Fibroblast of lung (primary cell): ENCODE results near the gene SEMA4D. TPM values are rescaled to one million over a fixed set of nuclear protein-coding genes. Genes with fewer than 3 reads are reported as not detected.

Experiments used
- DNase-seq, 2 donors: peaks; one replicate each; pipeline versions ENCODE4 v3.0.0 to v3.0.0-alpha.2; 2010; ENCODE audit warnings: low read depth in 2 of 2
- H2AFZ ChIP-seq: 2 replicates; pipeline ENCODE4 v1.5.1; 2012; ENCODE audit warnings: low read length, control low read depth, inconsistent platforms
- H3K27ac ChIP-seq: 2 replicates; pipeline ENCODE4 v1.5.1; 2011; ENCODE audit warnings: low read length, control low read depth; ENCODE audit not compliant: insufficient read depth
- H3K27me3 ChIP-seq: 2 replicates; pipeline ENCODE4 v1.5.1; 2011; ENCODE audit warnings: mild to moderate bottlenecking, low read length; ENCODE audit not compliant: control insufficient read depth, insufficient read depth
- H3K36me3 ChIP-seq: 2 replicates; pipeline ENCODE4 v1.5.1; 2011; ENCODE audit warnings: low read length; ENCODE audit not compliant: control insufficient read depth, insufficient read depth
- H3K4me1 ChIP-seq: 2 replicates; pipeline ENCODE4 v1.5.1; 2011; ENCODE audit warnings: low read length; ENCODE audit not compliant: control insufficient read depth, insufficient read depth; ENCODE audit errors: extremely low read depth
- H3K4me2 ChIP-seq: 2 replicates; pipeline ENCODE4 v1.5.1; 2011; ENCODE audit warnings: low read length, control low read depth; ENCODE audit not compliant: insufficient read depth; ENCODE audit errors: extremely low read depth
- H3K4me3 ChIP-seq, 4 experiments: fragments of 200-600 bp in 1 of 4; sonication (generic) in 1 of 4; replicated peaks in 1 of 4; 2 replicates each; pipeline ENCODE4 v1.5.1; 2011 to 2016; ENCODE audit warnings: low read length in 4 of 4, low read depth in 3 of 4, mild to moderate bottlenecking in 3 of 4, control low read depth in 2 of 4, inconsistent platforms in 1 of 4, mixed read lengths in 1 of 4; ENCODE audit not compliant: insufficient read depth in 1 of 4; ENCODE audit errors: control extremely low read depth in 1 of 4
- H3K79me2 ChIP-seq: 2 replicates; pipeline ENCODE4 v1.5.1; 2012; ENCODE audit warnings: mild to moderate bottlenecking, low read length, inconsistent platforms; ENCODE audit not compliant: control insufficient read depth, insufficient read depth
- H3K9ac ChIP-seq: 2 replicates; pipeline ENCODE4 v1.5.1; 2011; ENCODE audit warnings: mild to moderate bottlenecking, low read length, control low read depth; ENCODE audit not compliant: insufficient read depth
- H3K9me3 ChIP-seq: 2 replicates; pipeline ENCODE4 v1.5.1; 2012; ENCODE audit warnings: low read depth, low read length; ENCODE audit not compliant: control insufficient read depth, insufficient read depth
- H4K20me1 ChIP-seq: 2 replicates; pipeline ENCODE4 v1.5.1; 2011; ENCODE audit warnings: low read length; ENCODE audit not compliant: control insufficient read depth, insufficient read depth; ENCODE audit errors: extremely low read depth
- CTCF ChIP-seq, 2 donors: IDR thresholded peaks in 1 of 2; conservative IDR thresholded peaks in 1 of 2; 1 replicate in 1 of 2; 2 replicates in 1 of 2; pipeline ENCODE4 v1.5.1; 2011 to 2012; ENCODE audit warnings: low read length in 2 of 2, control low read depth in 1 of 2, inconsistent platforms in 1 of 2, low read depth in 1 of 2, mild to moderate bottlenecking in 1 of 2
- EZH2 ChIP-seq: IDR thresholded peaks from 2 replicates; pipeline ENCODE4 v1.5.1; 2012; ENCODE audit warnings: low read length, control low read depth, mild to moderate bottlenecking; ENCODE audit errors: missing control alignments
- polyA plus RNA-seq, 2 donors: library from polyadenylated mRNA; depleted of rRNA in 1 of 2; stranded (reverse) in 1 of 2; unstranded in 1 of 2; fragments of >200 nt; gene quantifications; 2 replicates each; pipeline ENCODE4 v1.2.1, GENCODE V29; 2011 to 2012; ENCODE audit warnings: missing spikeins in 1 of 2
- total RNA-seq: library from RNA; depleted of rRNA; stranded (reverse); fragments of >200 nt; gene quantifications from 2 replicates; pipeline ENCODE4 v1.2.1, GENCODE V29; 2014

Gene SEMA4D
- total and polyA plus RNA-seq, 2 donors (not counting 1 experiment from before 2014, with no cell fraction given): 0.67 to 2.6 TPM

- Histone ChIP-seq H3K27me3 (no peaks in the 10 kb centered on the region), H3K4me3 (no peak overlapping the region), H3K27ac (no peak overlapping the region), H3K79me2 (no peaks in the 10 kb centered on the region), H3K4me1 (no peaks in the 10 kb centered on the region), H3K4me2 (no peak overlapping the region), H3K9me3 (no peaks in the 10 kb centered on the region), H4K20me1 (no peaks in the 10 kb centered on the region), H3K9ac (no peak overlapping the region), H2AFZ (no peak overlapping the region), H3K36me3 (no peaks in the 10 kb centered on the region)
- no peak for DNase-seq
- TF ChIP-seq EZH2: no peak
- TF ChIP-seq CTCF (conservative IDR thresholded peaks at IDR 0.05 in 1 of 2, IDR thresholded peaks at IDR 0.05 in 1 of 2; ENCODE audit: low read depth in 1 of 2, low read length in 2 of 2): no peak
Measured at GRCh38 chr9:89439571-89439970, 58.3 kb downstream of the SEMA4D start.

- Histone ChIP-seq H3K79me2 (no peaks in the 10 kb centered on the region), H2AFZ (no peak overlapping the region), H3K4me3 (no peak overlapping the region), H3K9me3 (no peaks in the 10 kb centered on the region), H3K4me1 (no peaks in the 10 kb centered on the region), H3K27ac (no peak overlapping the region), H3K9ac (no peak overlapping the region), H4K20me1 (no peaks in the 10 kb centered on the region), H3K27me3 (no peaks in the 10 kb centered on the region), H3K4me2 (no peak overlapping the region), H3K36me3 (no peaks in the 10 kb centered on the region)
- DNase-seq: no peak
- no peak for TF ChIP-seq EZH2
- no peak for TF ChIP-seq CTCF (conservative IDR thresholded peaks at IDR 0.05 in 1 of 2, IDR thresholded peaks at IDR 0.05 in 1 of 2; ENCODE audit: low read depth in 1 of 2, low read length in 2 of 2)
Measured at GRCh38 chr9:89438194-89438593, 59.7 kb downstream of the SEMA4D start.

GRCh38 chr9:89437772-89438171 lies 60.1 kb downstream of the SEMA4D start:
- TF ChIP-seq CTCF (conservative IDR thresholded peaks at IDR 0.05 in 1 of 2, IDR thresholded peaks at IDR 0.05 in 1 of 2; ENCODE audit: low read depth in 1 of 2, low read length in 2 of 2): no peak
- TF ChIP-seq EZH2: no peak
- no peak overlapping the region for H3K9ac ChIP-seq
- no peak for DNase-seq
- no peaks in the 10 kb centered on the region for H3K4me1 ChIP-seq
- H4K20me1 ChIP-seq: no peaks in the 10 kb centered on the region
- no peaks in the 10 kb centered on the region for H3K9me3 ChIP-seq
- no peaks in the 10 kb centered on the region for H3K36me3 ChIP-seq
- H3K79me2 ChIP-seq: no peaks in the 10 kb centered on the region
- no peak overlapping the region for H3K4me3 ChIP-seq
- no peak overlapping the region for H3K4me2 ChIP-seq
- no peak overlapping the region for H3K27ac ChIP-seq
- no peaks in the 10 kb centered on the region for H3K27me3 ChIP-seq
- no peak overlapping the region for H2AFZ ChIP-seq
